ENCODE measurements around the gene ADGRD1.

ADGRD1 gene

GRCh38 chr12:131072451-131073230, 118.9 kb downstream of the ADGRD1 start:
- no peak for ATAC-seq
- Mint-ChIP-seq H3K4me3 (no peak overlapping the region), H3K9me3 (peaks cover 10% of the 10 kb centered on the region), H3K27ac (no peak overlapping the region), H3K27me3 (peaks cover 43% of the 10 kb centered on the region), H3K4me1 (no peaks in the 10 kb centered on the region), H3K36me3 (peaks cover 8% of the 10 kb centered on the region)

- Mint-ChIP-seq H3K36me3 (peaks cover 8% of the 10 kb centered on the region), H3K27me3 (peaks cover 34% of the 10 kb centered on the region), H3K4me1 (no peaks in the 10 kb centered on the region), H3K4me3 (no peak overlapping the region), H3K9me3 (peaks cover 10% of the 10 kb centered on the region), H3K27ac (no peak overlapping the region)
- ATAC-seq: peak; percentile 34
Observed at GRCh38 chr12:131074221-131075083, 120.7 kb downstream of the ADGRD1 start.

- Mint-ChIP-seq H3K4me3 (no peak overlapping the region), H3K27me3 (peaks cover 34% of the 10 kb centered on the region), H3K9me3 (peaks cover 10% of the 10 kb centered on the region), H3K36me3 (peaks cover 7% of the 10 kb centered on the region), H3K27ac (no peak overlapping the region), H3K4me1 (no peaks in the 10 kb centered on the region)
- ATAC-seq: no peak
Observed at GRCh38 chr12:131075194-131075593, 121.5 kb downstream of the ADGRD1 start.

GRCh38 chr12:131075611-131076010, 121.9 kb downstream of the ADGRD1 start:
- no peak overlapping the region for H3K27ac Mint-ChIP-seq
- H3K4me1 Mint-ChIP-seq: no peaks in the 10 kb centered on the region
- H3K9me3 Mint-ChIP-seq: peaks cover 9% of the 10 kb centered on the region
- ATAC-seq: no peak
- H3K4me3 Mint-ChIP-seq: no peak overlapping the region
- H3K36me3 Mint-ChIP-seq: peaks cover 3% of the 10 kb centered on the region
- peaks cover 34% of the 10 kb centered on the region for H3K27me3 Mint-ChIP-seq

- ATAC-seq: peak; percentile 14
- Mint-ChIP-seq H3K27ac (no peak overlapping the region), H3K4me3 (no peak overlapping the region), H3K9me3 (peaks cover 3% of the 10 kb centered on the region), H3K4me1 (no peaks in the 10 kb centered on the region), H3K36me3 (no peaks in the 10 kb centered on the region), H3K27me3 (peaks cover 34% of the 10 kb centered on the region)
Observed at GRCh38 chr12:131076296-131076695, 122.6 kb downstream of the ADGRD1 start.

- no peak overlapping the region for H3K4me3 Mint-ChIP-seq
- no peaks in the 10 kb centered on the region for H3K36me3 Mint-ChIP-seq
- H3K4me1 Mint-ChIP-seq: no peaks in the 10 kb centered on the region
- H3K27me3 Mint-ChIP-seq: peaks cover 34% of the 10 kb centered on the region
- peaks cover 2% of the 10 kb centered on the region for H3K9me3 Mint-ChIP-seq
- ATAC-seq: peak; percentile 9
- no peak overlapping the region for H3K27ac Mint-ChIP-seq
Observed at GRCh38 chr12:131076791-131077747, 123.4 kb downstream of the ADGRD1 start.

GRCh38 chr12:131077931-131078391, 124.3 kb downstream of the ADGRD1 start:
- H3K27ac Mint-ChIP-seq: no peak overlapping the region
- H3K27me3 Mint-ChIP-seq: peaks cover 38% of the 10 kb centered on the region
- H3K4me1 Mint-ChIP-seq: no peaks in the 10 kb centered on the region
- ATAC-seq: no peak
- H3K9me3 Mint-ChIP-seq: peaks cover 2% of the 10 kb centered on the region
- no peaks in the 10 kb centered on the region for H3K36me3 Mint-ChIP-seq
- no peak overlapping the region for H3K4me3 Mint-ChIP-seq

GRCh38 chr12:131082290-131083194, 128.8 kb downstream of the ADGRD1 start:
- Mint-ChIP-seq H3K27ac (no peak overlapping the region), H3K4me1 (no peaks in the 10 kb centered on the region), H3K9me3 (no peaks in the 10 kb centered on the region), H3K36me3 (no peaks in the 10 kb centered on the region), H3K27me3 (peaks cover 49% of the 10 kb centered on the region), H3K4me3 (no peak overlapping the region)
- ATAC-seq: no peak

- Mint-ChIP-seq H3K9me3 (no peaks in the 10 kb centered on the region), H3K4me1 (no peaks in the 10 kb centered on the region), H3K4me3 (no peak overlapping the region), H3K27ac (no peak overlapping the region), H3K27me3 (peaks cover 52% of the 10 kb centered on the region), H3K36me3 (no peaks in the 10 kb centered on the region)
- no peak for ATAC-seq
Observed at GRCh38 chr12:131084341-131085011, 130.8 kb downstream of the ADGRD1 start.

- H3K36me3 Mint-ChIP-seq: no peaks in the 10 kb centered on the region
- no peak overlapping the region for H3K4me3 Mint-ChIP-seq
- ATAC-seq: no peak
- H3K9me3 Mint-ChIP-seq: no peaks in the 10 kb centered on the region
- H3K4me1 Mint-ChIP-seq: peaks cover under 1% of the 10 kb centered on the region
- peaks cover 52% of the 10 kb centered on the region for H3K27me3 Mint-ChIP-seq
- H3K27ac Mint-ChIP-seq: no peak overlapping the region
Observed at GRCh38 chr12:131085125-131085815, 131.6 kb downstream of the ADGRD1 start.

GRCh38 chr12:131085816-131086591, 132.3 kb downstream of the ADGRD1 start:
- ATAC-seq: no peak
- H3K4me3 Mint-ChIP-seq: no peak overlapping the region
- H3K9me3 Mint-ChIP-seq: no peaks in the 10 kb centered on the region
- H3K27me3 Mint-ChIP-seq: peaks cover 52% of the 10 kb centered on the region
- H3K4me1 Mint-ChIP-seq: peaks cover 8% of the 10 kb centered on the region
- H3K27ac Mint-ChIP-seq: no peak overlapping the region
- no peaks in the 10 kb centered on the region for H3K36me3 Mint-ChIP-seq

- no peak overlapping the region for H3K27ac Mint-ChIP-seq
- H3K9me3 Mint-ChIP-seq: no peaks in the 10 kb centered on the region
Observed at GRCh38 chr12:131087302-131087818, 133.7 kb downstream of the ADGRD1 start.

More at GRCh38 chr12:131087302-131087818, 133.7 kb downstream of the ADGRD1 start:
- H3K36me3 Mint-ChIP-seq: no peaks in the 10 kb centered on the region
- H3K27me3 Mint-ChIP-seq: peaks cover 52% of the 10 kb centered on the region
- peaks cover 18% of the 10 kb centered on the region for H3K4me1 Mint-ChIP-seq
- no peak for ATAC-seq
- no peak overlapping the region for H3K4me3 Mint-ChIP-seq
